Stimulated activated CD4-positive, alpha-beta T cell treated with anti-CD3 and anti-CD28 coated beads, Interleukin-1b, Interleukin-23, amount 100 ng/mL, for 24 hours (primary cell): ENCODE measurements around the gene CSTB.
"Not testable (repeated sequence)": the region's sequence is repeated elsewhere in the genome, so short reads cannot be mapped to it uniquely, and the experiment has no call there.

Experiments
- DNase-seq, 4 experiments: peaks; one replicate each; pipeline ENCODE4 v3.0.0-alpha.2; 2020; ENCODE audit warnings: low read depth in 4 of 4, low spot score in 1 of 4

The CSTB gene, protein sequence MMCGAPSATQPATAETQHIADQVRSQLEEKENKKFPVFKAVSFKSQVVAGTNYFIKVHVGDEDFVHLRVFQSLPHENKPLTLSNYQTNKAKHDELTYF

DNA sequence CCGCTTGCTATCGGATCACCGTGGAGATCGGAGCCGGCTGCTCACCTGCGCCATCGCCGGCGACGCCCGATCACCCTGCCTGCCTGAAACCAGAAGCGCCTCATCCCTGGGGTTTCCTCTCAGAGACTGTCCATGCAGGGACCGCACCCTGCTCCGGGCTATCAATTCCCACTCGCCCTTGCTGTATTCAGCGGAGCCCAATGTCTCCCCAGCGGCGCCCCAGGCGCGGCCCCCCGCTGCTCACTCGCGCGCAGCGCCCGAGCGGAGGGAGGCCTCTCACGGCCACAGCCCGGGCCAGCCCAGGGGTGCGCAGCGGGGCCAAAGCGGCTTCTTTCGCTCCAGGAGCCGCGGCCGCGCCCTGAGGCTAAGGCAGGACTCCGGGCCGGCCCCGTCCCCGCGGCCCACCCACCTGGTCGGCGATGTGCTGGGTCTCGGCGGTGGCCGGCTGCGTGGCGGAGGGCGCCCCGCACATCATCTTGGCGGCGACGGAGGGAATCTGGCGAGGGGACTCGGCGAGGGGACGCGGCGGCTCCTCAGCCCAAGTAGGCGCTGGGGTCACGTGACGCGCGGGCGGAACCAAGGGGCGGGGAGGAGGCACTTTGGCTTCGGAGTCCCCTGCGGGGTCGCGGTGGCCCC, at the start of gene CSTB:
Gene CSTB, minus strand, starts transcription at position 514 of the 636 bp plus-strand sequence. Its CDS starts 39 bp downstream, at position 475.
- DNase-seq: peak; percentile 67 to 78 (median 70)

DNA sequence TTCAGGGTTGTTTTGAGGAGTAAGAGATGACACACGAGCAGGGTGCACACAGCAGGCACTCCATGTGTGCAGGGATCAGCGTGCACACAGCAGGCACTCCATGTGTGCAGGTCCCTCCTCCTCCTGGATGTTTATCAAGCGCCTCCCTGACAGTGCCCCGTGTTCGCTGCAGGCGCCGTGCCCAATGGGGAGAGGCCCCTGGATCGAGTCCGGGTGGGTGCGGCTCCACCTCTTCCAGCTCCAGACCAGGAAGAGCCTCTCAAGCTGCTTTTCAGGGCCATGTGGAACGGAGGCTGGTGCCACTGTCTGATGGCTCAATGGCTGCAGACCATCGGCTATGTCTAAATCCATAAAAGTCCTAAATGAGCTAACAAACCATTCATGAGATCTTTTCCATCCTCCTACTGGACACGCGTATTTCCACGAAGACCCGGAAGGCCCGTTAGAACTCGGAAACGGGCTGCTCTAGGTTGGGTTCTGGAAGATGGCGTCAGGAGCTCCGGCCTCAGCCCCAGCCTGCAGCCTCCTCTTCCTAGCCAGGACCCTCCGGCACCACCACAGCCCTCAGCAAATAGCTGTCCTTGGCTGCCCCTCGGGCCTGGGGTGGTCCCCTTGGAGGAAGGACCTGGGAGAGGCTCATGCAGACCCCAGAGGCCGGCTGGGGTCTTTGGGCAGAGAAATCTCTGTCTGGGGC, 49.3 kb upstream of the CSTB start:
- DNase-seq: no peak

DNA sequence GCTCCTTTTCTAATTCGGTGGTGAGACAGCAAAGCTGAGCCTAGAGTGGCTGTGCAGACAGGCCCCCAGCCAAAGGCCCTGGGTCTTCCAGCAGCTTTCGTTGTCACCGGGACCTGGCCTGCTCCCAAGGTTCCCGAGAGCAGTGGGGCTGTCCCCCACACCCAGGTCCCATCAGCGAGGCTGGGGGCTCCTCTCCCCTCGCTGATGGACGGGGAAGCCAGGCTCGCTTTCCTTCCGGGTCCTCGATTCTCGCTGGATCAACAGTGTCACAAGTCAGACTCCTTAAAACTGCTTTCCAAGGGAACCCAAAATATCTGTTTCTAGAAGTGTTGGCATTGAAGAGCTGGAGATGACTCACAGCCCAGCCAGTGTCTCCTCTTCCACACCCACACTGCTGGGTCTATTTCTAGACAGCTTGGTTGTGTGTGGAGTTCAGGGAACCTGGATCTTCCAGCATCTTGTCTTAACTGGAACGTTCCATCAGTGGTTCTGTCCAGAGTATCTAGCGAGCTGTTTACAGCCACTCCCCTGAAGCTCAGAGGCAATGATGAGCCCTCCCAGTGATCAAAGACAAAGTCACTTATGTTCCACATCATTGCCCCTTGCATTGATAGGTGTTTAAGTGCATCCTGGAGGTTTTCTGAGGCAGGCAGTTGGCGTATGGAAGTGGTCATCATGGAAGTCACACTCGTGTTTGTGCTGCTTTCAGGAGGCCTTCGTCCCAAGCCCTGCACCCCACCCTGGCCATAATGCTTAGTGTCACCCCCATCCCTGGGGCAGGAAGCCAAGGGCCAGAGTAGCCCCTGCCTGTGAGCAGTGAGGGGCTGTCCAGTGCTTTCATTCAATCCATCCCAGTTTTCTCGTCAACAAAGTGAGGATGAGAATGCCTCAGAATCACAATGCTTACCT, 48.5 kb upstream of the CSTB start:
- no peak for DNase-seq

DNA sequence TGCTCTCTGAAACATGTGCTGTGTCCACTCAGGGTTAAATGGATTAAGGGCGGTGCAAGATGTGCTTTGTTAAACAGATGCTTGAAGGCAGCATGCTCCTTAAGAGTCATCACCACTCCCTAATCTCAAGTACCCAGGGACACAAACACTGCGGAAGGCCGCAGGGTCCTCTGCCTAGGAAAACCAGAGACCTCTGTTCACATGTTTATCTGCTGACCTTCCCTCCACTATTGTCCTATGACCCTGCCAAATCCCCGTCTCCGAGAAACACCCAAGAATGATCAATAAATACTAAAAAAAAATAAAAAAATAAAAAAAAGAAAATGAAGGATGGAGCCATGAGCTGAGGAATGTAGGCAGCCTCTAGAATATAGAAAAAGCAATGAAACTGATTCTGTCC, 46.6 kb upstream of the CSTB start:
- DNase-seq: not testable (repeated sequence)

DNA sequence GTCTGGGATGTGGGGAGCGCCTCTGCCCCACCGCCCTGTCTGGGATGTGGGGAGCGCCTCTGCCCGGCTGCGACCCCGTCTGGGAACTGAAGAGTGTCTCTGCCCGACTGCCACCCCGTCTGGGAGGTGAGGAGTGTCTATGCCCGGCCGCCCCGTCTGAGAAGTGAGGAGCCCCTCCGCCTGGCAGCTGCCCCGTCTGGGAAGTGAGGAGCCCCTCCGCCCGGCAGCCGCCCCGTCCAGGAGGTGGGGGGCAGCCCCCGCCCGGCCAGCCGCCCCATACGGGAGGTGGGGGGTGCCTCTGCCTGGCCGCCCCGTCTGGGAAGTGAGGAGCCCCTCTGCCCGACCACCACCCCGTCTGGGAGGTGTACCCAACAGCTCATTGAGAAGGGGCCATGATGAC, 46.1 kb upstream of the CSTB start:
- DNase-seq: not testable (repeated sequence)

DNA sequence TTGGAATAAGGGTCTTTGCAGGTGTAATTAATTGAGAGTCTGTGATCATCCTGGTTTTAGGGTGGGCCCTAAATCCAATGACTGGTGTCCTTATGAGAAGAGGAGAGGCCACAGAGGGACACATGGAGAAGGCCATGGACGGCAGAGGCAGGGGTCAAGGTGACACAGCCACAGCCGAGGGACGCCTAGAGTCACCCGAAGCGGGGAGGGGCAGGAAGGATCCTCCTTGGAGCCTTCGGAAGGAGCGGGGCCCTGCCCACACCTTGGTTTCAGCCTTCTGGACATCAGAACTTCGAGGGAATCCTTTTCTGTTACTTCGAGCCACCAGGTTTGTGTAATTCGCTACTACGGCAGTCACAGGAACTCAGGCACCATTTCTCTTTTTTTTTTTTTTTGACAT, 44.4 kb upstream of the CSTB start:
- no peak for DNase-seq

DNA sequence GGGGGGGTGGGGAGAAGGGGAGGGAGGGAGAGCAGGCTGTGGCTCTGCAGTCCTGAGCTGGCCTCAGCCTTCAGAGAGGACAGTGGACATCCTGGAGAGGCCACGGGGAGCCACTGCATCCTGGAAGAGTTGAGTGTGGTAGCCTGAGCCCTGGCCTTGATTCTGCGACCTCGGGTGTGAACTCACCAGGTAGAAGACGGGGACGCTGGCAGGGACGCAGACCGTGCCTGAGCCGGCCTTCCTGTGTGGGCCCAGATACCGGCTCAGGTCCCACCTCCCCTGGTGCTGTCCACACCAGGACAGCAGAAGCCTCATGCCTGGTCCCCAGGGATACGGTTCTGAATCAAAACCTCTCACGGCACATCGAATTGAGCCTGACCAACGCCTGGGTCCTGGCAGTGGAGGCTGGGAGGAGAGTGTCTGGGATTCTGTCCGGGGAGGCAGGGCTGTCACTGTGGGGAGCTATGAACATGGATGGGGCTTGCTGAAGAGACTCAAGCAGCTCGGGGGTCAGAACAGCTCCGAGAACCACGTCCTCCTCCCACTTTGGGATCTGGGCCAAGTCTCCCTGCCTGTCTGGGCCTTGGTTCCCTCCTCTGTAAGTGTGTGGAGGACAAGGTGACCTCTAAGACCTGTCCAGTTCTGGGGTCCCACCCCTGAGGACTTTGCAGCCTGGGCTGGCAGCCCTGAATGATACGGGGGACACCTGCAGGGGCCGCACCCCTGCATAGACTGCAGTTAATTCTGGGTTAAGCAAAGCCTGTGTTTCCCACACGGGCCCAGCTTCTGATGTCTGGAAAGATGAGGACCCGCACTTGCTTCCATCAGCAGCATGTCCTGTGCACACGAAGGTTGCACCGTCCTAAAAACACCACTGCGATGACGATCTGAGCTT, 43.6 kb upstream of the CSTB start:
- no peak for DNase-seq

DNA sequence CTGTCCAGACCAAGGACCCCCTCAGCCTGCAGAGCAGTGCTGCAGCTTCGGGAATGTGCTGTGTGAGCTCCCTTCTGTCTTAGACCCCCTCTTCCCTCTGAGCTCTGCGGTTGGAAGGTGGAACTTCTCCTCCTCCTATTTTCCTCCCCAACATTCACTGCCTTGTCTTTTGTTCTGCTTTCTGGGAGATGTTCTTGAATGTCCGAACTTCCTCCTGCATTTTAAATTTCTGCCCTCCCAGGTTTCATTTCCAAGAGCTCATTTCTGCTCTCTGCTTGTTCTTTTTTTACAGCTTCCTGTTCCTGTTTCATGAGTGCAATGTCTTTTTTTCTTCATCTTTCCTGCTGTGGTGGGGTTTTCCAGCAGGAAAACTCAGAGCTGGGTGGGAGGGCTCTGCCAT, 42.6 kb upstream of the CSTB start:
- DNase-seq: no peak

DNA sequence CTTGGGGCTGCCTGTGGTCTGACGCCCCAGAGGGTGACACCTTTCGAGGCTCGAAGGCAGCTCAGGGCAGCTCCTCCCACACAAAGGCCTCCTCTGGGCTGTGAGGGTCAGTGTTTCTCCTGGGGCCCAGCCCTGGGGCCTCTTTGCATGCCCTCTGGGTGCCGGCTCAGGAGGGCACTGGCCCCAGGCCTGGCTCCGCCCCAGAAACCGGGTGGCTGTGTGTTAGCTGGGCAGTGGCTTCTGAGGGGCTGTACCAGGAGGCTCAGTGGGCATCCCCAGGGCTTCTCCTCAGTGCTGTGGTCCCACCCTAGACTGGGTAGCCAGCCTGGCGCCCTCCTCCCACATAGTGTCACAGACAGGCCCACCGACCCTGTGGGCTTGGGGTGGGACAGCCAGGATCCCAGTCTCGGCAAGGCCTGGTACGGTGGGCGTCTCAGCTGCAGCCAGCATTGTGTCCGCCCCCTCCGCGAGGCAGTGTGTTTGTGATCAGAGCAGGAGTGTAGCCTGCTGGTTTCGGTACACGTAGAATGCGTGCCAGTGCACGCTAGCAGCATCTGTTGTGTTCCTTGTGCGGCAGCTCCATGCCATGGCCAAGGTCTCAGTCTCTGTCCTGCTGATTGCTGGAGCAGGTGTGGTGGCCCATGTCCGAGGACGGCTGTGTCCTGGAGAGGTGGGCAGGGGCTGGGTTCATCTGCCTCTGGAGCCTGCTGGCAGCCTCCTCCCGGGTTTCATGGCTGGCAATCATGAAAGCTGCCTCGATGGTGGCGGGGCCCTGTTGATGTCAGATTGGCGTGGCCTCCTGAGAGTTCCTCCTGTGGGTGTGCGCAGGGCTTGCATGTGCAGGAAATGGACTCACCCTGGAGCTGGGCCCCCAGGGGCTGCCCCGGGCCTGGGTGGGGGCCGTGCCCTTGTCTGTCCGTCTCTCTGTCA, 41.3 kb upstream of the CSTB start:
- DNase-seq: no peak

DNA sequence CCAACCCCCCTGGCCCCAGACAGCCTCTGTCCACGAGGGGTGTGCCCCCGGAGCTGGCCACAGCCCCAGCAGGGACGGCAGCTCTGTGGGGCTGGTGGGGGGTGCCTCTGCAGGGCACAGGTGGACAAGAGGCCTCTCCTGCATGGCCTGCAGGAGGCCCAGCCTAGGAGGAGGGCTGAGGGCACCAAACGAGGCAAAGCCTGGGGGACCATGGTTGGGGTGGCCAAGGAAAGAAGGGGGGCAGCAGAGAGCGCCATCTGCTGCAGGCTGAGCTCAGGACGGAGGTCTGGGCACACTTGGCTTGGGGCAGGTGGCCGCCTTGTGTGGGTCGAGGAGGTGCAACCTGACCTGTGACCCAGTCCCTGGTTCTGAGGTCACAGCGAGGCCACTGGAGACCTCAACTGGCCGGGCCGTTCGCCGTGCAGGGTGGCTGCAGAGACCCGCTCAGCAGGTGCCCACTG, 40.5 kb upstream of the CSTB start:
- DNase-seq: no peak

DNA sequence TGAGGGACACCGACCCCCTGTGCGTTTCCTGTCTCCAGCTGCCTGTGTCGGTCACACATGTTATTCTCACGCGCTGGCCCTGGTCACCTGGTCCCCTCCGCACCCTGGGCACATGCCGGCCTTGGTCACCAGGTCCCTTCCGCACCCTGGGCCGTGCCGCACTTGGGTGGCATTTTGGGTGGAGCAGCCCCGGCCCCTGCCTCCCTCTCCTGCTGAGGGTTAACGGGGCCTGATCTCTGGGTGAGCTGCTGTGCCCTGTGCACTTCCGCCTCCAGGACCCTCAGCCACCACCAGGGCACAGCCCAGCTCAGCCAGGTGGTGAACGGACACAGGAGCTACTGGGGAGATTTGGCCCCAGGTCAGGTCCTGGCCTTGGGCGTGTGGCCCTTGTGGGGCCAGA, 39.9 kb upstream of the CSTB start:
- DNase-seq: no peak

DNA sequence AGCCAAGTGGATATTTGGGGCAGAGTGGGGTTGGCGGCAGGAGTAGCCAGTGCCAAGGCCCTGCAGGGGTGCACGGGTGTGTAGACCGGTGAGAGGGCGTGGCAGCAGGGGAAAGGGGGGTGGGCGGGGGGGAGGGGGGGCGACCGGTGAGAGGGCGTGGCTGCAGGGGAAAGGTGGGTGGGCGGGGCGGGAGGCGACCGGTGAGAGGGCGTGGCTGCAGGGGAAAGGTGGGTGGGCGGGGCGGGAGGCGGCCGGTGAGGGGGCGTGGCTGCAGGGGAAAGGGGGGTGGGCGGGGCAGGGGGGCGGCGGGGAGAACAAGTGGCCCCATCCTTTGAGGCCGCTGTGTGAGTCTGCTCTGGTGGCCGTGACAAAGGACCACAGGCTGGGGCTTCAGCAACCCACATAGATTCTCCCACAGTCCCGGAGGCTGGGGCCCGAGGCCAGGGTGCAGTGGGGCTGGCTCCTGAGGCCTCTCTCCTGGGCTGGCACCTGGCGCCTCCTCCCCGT, 39.1 kb upstream of the CSTB start:
- no peak for DNase-seq

DNA sequence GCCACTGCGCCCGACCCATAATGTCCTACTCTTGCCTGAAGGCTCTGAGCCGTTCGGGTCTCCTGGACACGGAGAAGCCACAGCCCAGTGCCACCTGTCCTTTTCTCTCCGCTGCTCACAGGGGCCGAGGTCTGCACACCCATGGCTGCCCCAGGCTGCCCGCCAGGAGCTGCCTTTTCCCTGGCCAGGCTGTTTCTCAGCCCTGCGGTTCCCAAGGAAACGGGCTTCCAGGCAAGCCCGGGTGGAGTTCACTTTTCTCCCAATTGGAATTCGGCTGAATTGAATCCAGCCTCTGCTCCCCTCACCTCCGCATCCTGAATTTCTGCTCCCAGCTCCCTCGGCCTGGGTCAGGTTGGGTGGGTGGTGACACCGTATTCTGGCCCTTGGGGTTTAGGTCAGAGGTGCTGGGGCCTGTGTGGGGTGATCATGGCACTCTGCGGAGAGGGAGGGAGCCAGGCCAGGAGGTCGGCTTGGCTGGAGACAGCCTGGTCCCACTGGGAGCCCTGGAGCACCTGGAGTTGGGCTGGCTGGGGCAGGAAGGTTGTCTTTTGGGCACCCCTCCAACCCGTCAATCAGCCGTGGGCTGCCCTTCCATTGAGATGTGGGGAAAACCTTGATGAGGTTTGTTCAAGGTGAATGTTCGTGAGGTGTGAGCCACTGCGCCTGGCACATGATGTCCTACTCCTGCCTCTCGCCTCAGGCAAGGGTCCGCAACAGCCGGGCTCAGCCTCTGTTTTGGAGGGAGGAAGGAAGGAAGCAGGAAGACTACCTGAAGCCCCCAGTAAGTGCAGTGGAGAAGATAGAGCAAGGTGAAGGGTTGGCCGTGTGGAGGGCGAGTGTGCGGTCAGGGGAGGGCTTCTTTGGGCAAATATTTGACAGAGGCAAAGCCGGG, 38.4 kb upstream of the CSTB start:
- no peak for DNase-seq

DNA sequence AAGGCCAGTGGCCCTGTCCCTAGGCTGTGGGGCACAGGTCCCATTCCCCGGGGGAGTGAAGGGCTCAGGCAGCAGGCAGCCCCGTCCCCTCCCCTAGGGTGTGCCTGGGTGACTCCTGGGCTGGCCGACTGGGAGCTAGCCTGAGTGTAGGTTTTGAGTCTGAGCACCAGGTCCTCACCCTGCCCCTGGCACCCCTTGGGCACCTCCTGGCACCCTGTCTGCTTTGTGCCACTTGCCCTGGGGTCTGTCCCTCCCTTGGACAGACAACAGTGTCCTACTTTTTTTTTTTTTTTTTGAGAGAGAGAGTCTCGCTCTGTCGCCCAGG, 37.5 kb upstream of the CSTB start:
- no peak for DNase-seq

DNA sequence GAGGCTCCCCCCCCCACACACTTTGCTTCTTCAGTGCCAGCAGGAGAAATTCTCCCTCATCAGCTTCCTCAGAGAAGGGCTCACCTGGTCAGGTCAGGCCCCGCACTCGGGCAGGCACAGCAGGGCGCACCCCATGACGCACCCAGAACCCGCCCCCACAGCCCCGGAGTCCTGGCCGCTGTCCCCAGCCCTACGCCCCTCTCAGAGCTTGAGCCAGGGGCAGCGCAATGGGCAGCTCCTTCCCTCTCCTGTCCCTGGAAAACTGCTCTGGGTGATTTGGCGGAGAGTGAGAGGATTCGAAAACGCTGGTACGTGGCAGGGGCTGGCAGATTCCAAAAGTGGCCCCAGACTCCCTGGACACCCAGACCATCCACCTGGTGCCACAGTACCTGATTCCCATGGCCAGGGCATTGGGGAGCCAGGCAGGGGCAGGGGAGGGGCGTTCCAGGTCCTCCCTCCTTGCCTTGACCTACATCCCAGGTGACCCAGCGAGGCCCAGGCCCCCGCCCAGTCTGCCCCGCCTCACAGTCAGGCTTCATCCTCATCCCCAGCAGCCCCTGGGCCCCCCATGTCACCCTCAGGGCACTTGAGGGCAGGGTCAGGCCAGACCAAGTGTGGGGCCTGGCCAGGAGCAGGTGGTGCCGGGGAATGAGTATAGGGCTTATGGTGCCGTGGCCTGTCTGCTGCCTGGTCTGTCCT, 37.0 kb upstream of the CSTB start:
- DNase-seq: no peak

DNA sequence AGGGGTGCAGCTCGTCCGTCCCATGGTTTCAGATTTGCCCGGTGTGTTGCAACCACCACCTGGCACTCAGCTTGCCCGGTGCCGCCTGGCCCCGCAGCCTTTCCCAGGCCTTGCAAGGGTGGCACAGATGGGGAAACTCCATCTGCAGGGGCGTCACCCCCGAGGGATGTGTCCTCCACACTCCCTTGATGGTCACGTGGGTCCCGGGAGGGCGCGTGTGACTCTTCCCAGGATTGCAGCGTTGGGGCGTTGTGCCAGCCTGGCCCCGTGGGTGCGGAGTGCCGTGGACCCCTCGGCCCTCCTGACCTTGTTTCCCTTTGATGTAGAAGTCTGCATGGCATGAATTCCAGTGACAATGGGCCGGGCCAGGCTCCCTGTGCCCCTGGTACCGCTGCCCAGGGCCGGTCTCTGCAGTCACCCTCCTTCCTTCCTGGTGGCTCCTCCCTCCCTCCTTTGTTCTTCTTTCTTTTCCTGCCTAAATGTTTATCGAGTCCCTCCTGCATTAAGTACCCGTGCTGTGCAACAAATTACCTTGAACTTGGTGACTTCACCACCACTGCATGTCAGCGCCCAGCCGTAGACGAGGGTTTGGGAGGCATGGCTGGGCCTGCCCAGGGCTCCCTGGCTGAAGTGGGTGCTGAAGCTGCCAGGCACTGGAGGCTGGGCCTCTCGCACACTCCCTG, 36.2 kb upstream of the CSTB start:
- DNase-seq: no peak
